SK-N-SH treated with all-trans-retinoic acid at 6 μM for 48 hours (cell line): ENCODE data around the gene RAPGEF4.

Experiments used
- ESRRG ChIP-seq: fragments of 250-450 bp; sonication (Bioruptor Pico); IDR thresholded peaks from 2 replicates; pipeline ENCODE4 v1.6.1; 2021; ENCODE audit warnings: mild to moderate bottlenecking
- SNAI2 ChIP-seq: fragments of 250-450 bp; sonication (Bioruptor Pico); IDR thresholded peaks from 2 replicates; pipeline ENCODE4 v1.5.0; 2020; ENCODE audit warnings: mild to moderate bottlenecking, moderate library complexity
- TF ChIP-seq, protein P1 (sequence below): fragments of 250-450 bp; sonication (Bioruptor Pico); IDR thresholded peaks from 2 replicates; pipeline ENCODE4 v1.8.0; 2021; ENCODE audit warnings: low read depth, mild to moderate bottlenecking, moderate library complexity, borderline replicate concordance

DNA sequence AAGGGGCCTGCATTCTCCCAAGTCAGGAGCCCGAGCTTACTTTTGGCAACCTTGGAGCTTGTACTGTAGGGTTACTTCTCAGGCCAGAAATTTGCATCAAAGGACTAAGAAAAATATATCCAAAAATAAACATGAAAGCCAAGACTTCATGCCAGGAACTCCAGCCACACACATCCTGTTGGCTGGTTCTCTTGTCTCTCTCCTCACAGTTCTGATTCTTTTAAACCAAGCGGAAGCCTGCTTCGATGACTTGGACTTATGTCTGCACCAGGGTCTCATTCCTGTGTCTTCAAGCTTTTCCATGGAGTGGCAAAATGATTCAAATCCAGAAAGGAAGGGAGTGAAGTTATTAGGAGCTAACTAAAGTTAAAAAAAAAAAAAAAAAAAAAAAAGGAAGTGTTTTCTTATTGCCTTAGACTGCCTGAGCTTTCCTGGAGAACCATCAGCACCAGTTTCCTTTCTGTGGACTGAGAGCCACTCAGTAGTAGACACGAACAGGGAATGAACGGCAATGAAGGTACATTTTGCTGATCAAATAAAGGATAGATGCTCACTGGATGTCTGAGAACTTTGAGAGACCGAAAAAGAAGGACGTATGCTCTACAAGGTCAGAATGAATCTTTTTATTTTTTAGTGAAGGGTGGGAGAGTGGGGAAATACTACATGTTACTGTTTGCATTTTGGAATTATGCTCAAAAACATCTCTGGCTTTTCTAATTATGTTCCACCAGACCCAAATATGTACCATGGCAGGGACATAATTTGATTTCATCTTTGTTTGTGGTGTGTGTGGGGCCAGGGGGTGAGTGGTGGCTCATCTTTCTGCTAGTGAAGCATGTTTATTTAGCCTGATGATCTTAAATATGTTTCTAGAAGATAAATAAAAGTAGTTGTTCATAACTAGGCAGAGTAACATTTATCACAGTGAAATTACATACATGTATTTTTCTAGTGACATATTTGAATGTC is 86.0 kb downstream of the RAPGEF4 start:
- TF ChIP-seq ESRRG: no peak
- peak; percentile 82; the same call in 1 of the 2 replicates for TF ChIP-seq SNAI2 (CRISPR knock-in tag)
- TF ChIP-seq, protein P1, sequence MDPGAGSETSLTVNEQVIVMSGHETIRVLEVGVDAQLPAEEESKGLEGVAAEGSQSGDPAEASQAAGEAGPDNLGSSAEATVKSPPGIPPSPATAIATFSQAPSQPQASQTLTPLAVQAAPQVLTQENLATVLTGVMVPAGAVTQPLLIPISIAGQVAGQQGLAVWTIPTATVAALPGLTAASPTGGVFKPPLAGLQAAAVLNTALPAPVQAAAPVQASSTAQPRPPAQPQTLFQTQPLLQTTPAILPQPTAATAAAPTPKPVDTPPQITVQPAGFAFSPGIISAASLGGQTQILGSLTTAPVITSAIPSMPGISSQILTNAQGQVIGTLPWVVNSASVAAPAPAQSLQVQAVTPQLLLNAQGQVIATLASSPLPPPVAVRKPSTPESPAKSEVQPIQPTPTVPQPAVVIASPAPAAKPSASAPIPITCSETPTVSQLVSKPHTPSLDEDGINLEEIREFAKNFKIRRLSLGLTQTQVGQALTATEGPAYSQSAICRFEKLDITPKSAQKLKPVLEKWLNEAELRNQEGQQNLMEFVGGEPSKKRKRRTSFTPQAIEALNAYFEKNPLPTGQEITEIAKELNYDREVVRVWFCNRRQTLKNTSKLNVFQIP: no peak
